Fibroblast of villous mesenchyme (primary cell): ENCODE data around the gene IL16. TPM values are rescaled to one million over a fixed set of nuclear protein-coding genes. Genes with fewer than 3 reads are reported as not detected.

ENCODE experiments used
- DNase-seq: peaks from one replicate; pipeline ENCODE4 v3.0.0-alpha.2; 2010; ENCODE audit warnings: low read depth
- H3K4me3 ChIP-seq: 2 replicates; pipeline ENCODE4 v1.5.1; 2011; ENCODE audit warnings: low read depth, mild to moderate bottlenecking, low read length
- CTCF ChIP-seq: IDR thresholded peaks from 2 replicates; pipeline ENCODE4 v1.5.1; 2012; ENCODE audit warnings: low read depth, mild to moderate bottlenecking, low read length; ENCODE audit not compliant: insufficient read depth
- total RNA-seq: library from RNA; depleted of rRNA; stranded (reverse); fragments of >200 nt; gene quantifications from 2 replicates; pipeline ENCODE4 v1.2.3, GENCODE V29; 2012

Gene IL16
- total RNA-seq, 1 donor, result not detected

GRCh38 chr15:81334768-81335435 lies 138.2 kb downstream of the IL16 start:
- TF ChIP-seq CTCF, result no peak
- H3K4me3 ChIP-seq, result no peak overlapping the region
- DNase-seq, result peak; percentile 81

- no peak for TF ChIP-seq CTCF
- no peak for DNase-seq
Measured at GRCh38 chr15:81335631-81336030, 139.0 kb downstream of the IL16 start.

GRCh38 chr15:81336568-81336967 lies 139.9 kb downstream of the IL16 start:
- peak; percentile 64 for TF ChIP-seq CTCF
- H3K4me3 ChIP-seq, result no peak overlapping the region
- DNase-seq, result peak; percentile 62

More at GRCh38 chr15:81335631-81336030, 139.0 kb downstream of the IL16 start:
- no peak overlapping the region for H3K4me3 ChIP-seq

GRCh38 chr15:81337241-81337640 lies 140.6 kb downstream of the IL16 start:
- no peak overlapping the region for H3K4me3 ChIP-seq
- TF ChIP-seq CTCF, result no peak
- DNase-seq, result no peak

GRCh38 chr15:81337713-81338157 lies 141.1 kb downstream of the IL16 start:
- no peak for TF ChIP-seq CTCF
- no peak overlapping the region for H3K4me3 ChIP-seq
- DNase-seq, result no peak

GRCh38 chr15:81338170-81339007 lies 141.7 kb downstream of the IL16 start:
- peak; percentile 97 for DNase-seq
- no peak for TF ChIP-seq CTCF
- H3K4me3 ChIP-seq, result no peak overlapping the region
